GM23248 (cell line): ENCODE results near the gene CCDC73. TPM values are rescaled to one million over a fixed set of nuclear protein-coding genes. Genes with fewer than 3 reads are reported as not detected.
A peak's percentile ranks its signal among the peaks of the same experiment; 100 is the strongest.

ENCODE experiments used
- DNase-seq: peaks from one replicate; pipeline ENCODE4 v3.0.0-alpha.2; 2015
- H2AFZ ChIP-seq: fragments of 200-600 bp; sonication (generic); 2 replicates; pipeline ENCODE4 v1.6.1; 2016; ENCODE audit warnings: antibody characterized with exemption
- H3F3A ChIP-seq: fragments of 200-600 bp; sonication (generic); 2 replicates; pipeline ENCODE4 v1.6.1; 2016; ENCODE audit warnings: mild to moderate bottlenecking, antibody characterized with exemption, mixed run types; ENCODE audit not compliant: insufficient read depth
- H3K27ac ChIP-seq: fragments of 200-600 bp; sonication (generic); 2 replicates; pipeline ENCODE4 v1.5.1; 2016; ENCODE audit warnings: mild to moderate bottlenecking
- H3K27me3 ChIP-seq: fragments of 200-600 bp; sonication (generic); replicated peaks from 2 replicates; pipeline ENCODE4 v1.6.1; 2016; ENCODE audit warnings: mild to moderate bottlenecking; ENCODE audit not compliant: insufficient read depth
- H3K36me3 ChIP-seq: fragments of 200-600 bp; sonication (generic); 2 replicates; pipeline ENCODE4 v1.6.1; 2016; ENCODE audit warnings: low read depth, mild to moderate bottlenecking
- H3K4me1 ChIP-seq: fragments of 200-600 bp; sonication (generic); 2 replicates; pipeline ENCODE4 v1.6.1; 2016; ENCODE audit warnings: mild to moderate bottlenecking; ENCODE audit not compliant: insufficient read depth
- H3K4me2 ChIP-seq: fragments of 200-600 bp; sonication (generic); one replicate; pipeline ENCODE4 v1.6.1; 2016; ENCODE audit warnings: mild to moderate bottlenecking; ENCODE audit not compliant: unreplicated experiment
- H3K4me3 ChIP-seq: fragments of 200-600 bp; sonication (generic); 2 replicates; pipeline ENCODE4 v1.5.1; 2016; ENCODE audit warnings: mild to moderate bottlenecking
- H3K79me2 ChIP-seq: fragments of 200-600 bp; sonication (generic); 2 replicates; pipeline ENCODE4 v1.6.1; 2016; ENCODE audit warnings: mild to moderate bottlenecking; ENCODE audit not compliant: insufficient read depth
- H3K9ac ChIP-seq: fragments of 200-600 bp; sonication (generic); 2 replicates; pipeline ENCODE4 v1.6.1; 2016; ENCODE audit warnings: mild to moderate bottlenecking
- H3K9me2 ChIP-seq: fragments of 200-600 bp; sonication (generic); 2 replicates; pipeline ENCODE4 v1.6.1; 2016; ENCODE audit warnings: mixed run types, mild to moderate bottlenecking, moderate library complexity; ENCODE audit not compliant: insufficient read depth
- H3K9me3 ChIP-seq: fragments of 200-600 bp; sonication (generic); one replicate; pipeline ENCODE4 v1.6.1; 2017; ENCODE audit warnings: low read depth
- H4K20me1 ChIP-seq: fragments of 200-600 bp; sonication (generic); 2 replicates; pipeline ENCODE4 v1.6.0; 2016; ENCODE audit not compliant: insufficient read depth
- EZH2 ChIP-seq: fragments of 200-600 bp; sonication (generic); IDR thresholded peaks from 2 replicates; pipeline ENCODE4 v1.6.1; 2018; ENCODE audit warnings: antibody characterized with exemption, mild to moderate bottlenecking; ENCODE audit not compliant: insufficient read depth, poor library complexity, severe bottlenecking
- EZH2phosphoT487 ChIP-seq: fragments of 200-600 bp; sonication (generic); IDR thresholded peaks from 2 replicates; pipeline ENCODE4 v1.6.1; 2018; ENCODE audit warnings: antibody characterized with exemption, moderate library complexity, mild to moderate bottlenecking, low read depth; ENCODE audit not compliant: insufficient read depth
- WGBS, 2 experiments: methylation state at CpG; one replicate each; pipeline ENCODE4 v1.1.6; 2015 to 2017; ENCODE audit warnings: low lambda C conversion rate in 2 of 2, low coverage in 1 of 2; ENCODE audit errors: missing lambda C conversion rate in 2 of 2; 5-methylcytosine and 5-hydroxymethylcytosine counted together
- in situ Hi-C: fragments of 300-500 bp; cut with MboI; formaldehyde crosslinking; loops from 2 replicates; pipeline ENCODE4 v1.15.0; 2020
- polyA plus RNA-seq: library from polyadenylated mRNA; unstranded; fragments of >200 nt; fragmentation: Nextera tagmentation; extraction: Ambion mirVana; gene quantifications from 2 replicates; pipeline ENCODE4 v1.2.1, GENCODE V29; 2016
- total RNA-seq: library from RNA; depleted of rRNA; stranded (reverse); fragments of >200 nt; shearing (Covaris generic); gene quantifications from 2 replicates; pipeline ENCODE4 v1.2.3, GENCODE V29; 2014

CCDC73 gene
- total and polyA plus RNA-seq, 2 experiments from 2014 or later: not detected

DNA sequence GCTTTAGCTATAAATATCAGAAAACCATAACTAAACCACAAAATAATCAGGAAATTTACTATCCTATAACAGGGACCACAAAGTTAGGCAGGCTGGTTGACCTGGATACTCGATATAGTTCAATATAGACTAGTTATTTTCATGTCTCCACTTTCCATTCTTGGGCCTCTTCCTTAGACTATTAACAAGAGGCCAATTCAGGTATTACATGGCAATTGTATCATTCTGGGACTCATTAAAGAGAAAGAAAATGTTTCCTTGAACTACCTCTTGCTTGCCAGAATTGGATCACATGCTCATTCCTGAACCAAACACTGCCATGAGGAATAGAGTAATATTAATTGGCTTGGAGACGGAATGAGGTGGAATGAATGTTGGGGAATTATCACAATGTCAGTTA lies 134.8 kb downstream of the CCDC73 start:
- DNase-seq: peak; percentile 10
- Histone ChIP-seq H3K9me3 (no peaks in the 10 kb centered on the region), H3K9ac (no peak overlapping the region), H3K9me2 (no peaks in the 10 kb centered on the region), H4K20me1 (no peaks in the 10 kb centered on the region), H3K4me3 (no peak overlapping the region), H3K27me3 (no peaks in the 10 kb centered on the region), H3K79me2 (no peaks in the 10 kb centered on the region), H3K27ac (no peak overlapping the region), H3K4me1 (peaks cover 13% of the 10 kb centered on the region), H3K36me3 (no peaks in the 10 kb centered on the region), H3F3A (peaks cover 21% of the 10 kb centered on the region), H2AFZ (no peak overlapping the region), H3K4me2 (no peak overlapping the region)
- in situ Hi-C loops: no loop called here
- no peak for TF ChIP-seq EZH2
- WGBS, 2 experiments: 92 to 98% methylated on average over 2 of the region's 2 CpGs

GRCh38 chr11:32658639-32659406 lies 135.6 kb downstream of the CCDC73 start:
- TF ChIP-seq EZH2phosphoT487: no peak
- TF ChIP-seq EZH2: no peak
- Histone ChIP-seq H3K36me3 (no peaks in the 10 kb centered on the region), H3K27me3 (no peaks in the 10 kb centered on the region), H3K79me2 (no peaks in the 10 kb centered on the region), H4K20me1 (no peaks in the 10 kb centered on the region), H2AFZ (no peak overlapping the region; the same call in 1 of the 2 replicates), H3K4me3 (peak overlapping the region; percentile 28), H3K9me2 (no peaks in the 10 kb centered on the region), H3K4me2 (peak overlapping the region; percentile 55), H3K9ac (no peak overlapping the region), H3K27ac (peak overlapping the region; percentile 23), H3K9me3 (no peaks in the 10 kb centered on the region), H3K4me1 (peaks cover 13% of the 10 kb centered on the region), H3F3A (peaks cover 21% of the 10 kb centered on the region)
- peak; percentile 65 for DNase-seq
- 30 to 34% methylated on average over 2 of the region's 2 CpGs for WGBS, 2 experiments
- in situ Hi-C loops: no loop called here

- no peak overlapping the region for H2AFZ ChIP-seq
- H3K27ac ChIP-seq: no peak overlapping the region
- DNase-seq: peak; percentile 46
- H4K20me1 ChIP-seq: no peaks in the 10 kb centered on the region
- no peak overlapping the region for H3K4me3 ChIP-seq
- WGBS, 2 experiments: 0% methylated on average over 1 of the region's 1 CpG
- H3K9ac ChIP-seq: no peak overlapping the region
- no peak overlapping the region for H3K4me2 ChIP-seq
- no peaks in the 10 kb centered on the region for H3K79me2 ChIP-seq
- no peak for TF ChIP-seq EZH2
- TF ChIP-seq EZH2phosphoT487: no peak
- in situ Hi-C loops: no loop called here
- no peaks in the 10 kb centered on the region for H3K36me3 ChIP-seq
- H3F3A ChIP-seq: no peaks in the 10 kb centered on the region
- H3K9me2 ChIP-seq: no peaks in the 10 kb centered on the region
- no peaks in the 10 kb centered on the region; the same call in 1 of the 2 replicates for H3K4me1 ChIP-seq
- no peaks in the 10 kb centered on the region for H3K27me3 ChIP-seq
- H3K9me3 ChIP-seq: no peaks in the 10 kb centered on the region
These were observed 150.9 kb downstream of the CCDC73 start for GRCh38 chr11:32643526-32643925.

GRCh38 chr11:32641361-32641760 lies 153.1 kb downstream of the CCDC73 start:
- Histone ChIP-seq H3K4me1 (no peaks in the 10 kb centered on the region; the same call in 1 of the 2 replicates), H4K20me1 (no peaks in the 10 kb centered on the region), H3K9me3 (no peaks in the 10 kb centered on the region), H3K27ac (no peak overlapping the region), H3K4me3 (no peak overlapping the region), H2AFZ (no peak overlapping the region), H3K79me2 (no peaks in the 10 kb centered on the region), H3K4me2 (no peak overlapping the region), H3K36me3 (no peaks in the 10 kb centered on the region), H3F3A (no peaks in the 10 kb centered on the region), H3K9me2 (no peaks in the 10 kb centered on the region), H3K27me3 (no peaks in the 10 kb centered on the region), H3K9ac (no peak overlapping the region)
- DNase-seq: no peak
- TF ChIP-seq EZH2phosphoT487 (no peak), EZH2 (no peak)
- in situ Hi-C loops: no loop called here
